Measurements from ENCODE around the gene RGSL1.
A peak's percentile ranks its signal among the peaks of the same experiment; 100 is the strongest.

Gene RGSL1

GRCh38 chr1:182484531-182485257, 34.7 kb downstream of the RGSL1 start:
- H3K4me3 ChIP-seq (ENCODE audit: insufficient read depth, low read length, poor library complexity, severe bottlenecking): no peak overlapping the region
- H3K36me3 ChIP-seq (ENCODE audit: low read length): 0 out of 2 replicates have a peak, but pooled peaks cover 5% of the 10 kb centered on the region
- TF ChIP-seq CTCF (IDR thresholded peaks at IDR 0.05; ENCODE audit: insufficient read depth, low read length, poor library complexity, severe bottlenecking) (peak; percentile 71), EZH2phosphoT487 (conservative IDR thresholded peaks at IDR 0.05; ENCODE audit: low read length) (no peak)
- H4K20me1 ChIP-seq (ENCODE audit: low read depth, low read length): no peaks in the 10 kb centered on the region
- H3K9me3 ChIP-seq (ENCODE audit: insufficient read depth, low read length): 0 out of 2 replicates have a peak, but pooled peaks cover 6% of the 10 kb centered on the region
- H3K79me2 ChIP-seq (ENCODE audit: insufficient read depth, low read length): no peaks in the 10 kb centered on the region
- no peaks in the 10 kb centered on the region for H3F3A ChIP-seq (ENCODE audit: insufficient read depth)
- H3K27ac ChIP-seq (ENCODE audit: low read depth, low read length): 0 out of 2 replicates have a peak overlapping the region, but pooled peaks have one; percentile 2
- H3K9me2 ChIP-seq (replicated peaks; ENCODE audit: insufficient read depth, low read length): no peaks in the 10 kb centered on the region
- no peak overlapping the region for H3K9ac ChIP-seq (ENCODE audit: low read length)
- peak overlapping the region; percentile 66 for H2AFZ ChIP-seq (ENCODE audit: low read depth, low read length, severe bottlenecking)
- H3K27me3 ChIP-seq (ENCODE audit: low read length): no peaks in the 10 kb centered on the region
- H3K4me2 ChIP-seq (ENCODE audit: low read depth, low read length, poor library complexity, severe bottlenecking): peak overlapping the region; percentile 17

- H4K20me1 ChIP-seq (ENCODE audit: low read depth, low read length): no peaks in the 10 kb centered on the region
- H3K27me3 ChIP-seq (ENCODE audit: low read length): no peaks in the 10 kb centered on the region
- no peaks in the 10 kb centered on the region for H3K79me2 ChIP-seq (ENCODE audit: insufficient read depth, low read length)
- H3K9ac ChIP-seq (ENCODE audit: low read length): no peak overlapping the region
- H3F3A ChIP-seq (ENCODE audit: insufficient read depth): no peaks in the 10 kb centered on the region
- 0 out of 2 replicates have a peak, but pooled peaks cover 5% of the 10 kb centered on the region for H3K36me3 ChIP-seq (ENCODE audit: low read length)
- no peak overlapping the region for H3K4me3 ChIP-seq (ENCODE audit: insufficient read depth, low read length, poor library complexity, severe bottlenecking)
- TF ChIP-seq CTCF (IDR thresholded peaks at IDR 0.05; ENCODE audit: insufficient read depth, low read length, poor library complexity, severe bottlenecking): no peak
- no peak for TF ChIP-seq EZH2phosphoT487 (conservative IDR thresholded peaks at IDR 0.05; ENCODE audit: low read length)
- H3K9me3 ChIP-seq (ENCODE audit: insufficient read depth, low read length): 0 out of 2 replicates have a peak, but pooled peaks cover 6% of the 10 kb centered on the region
- no peaks in the 10 kb centered on the region for H3K9me2 ChIP-seq (replicated peaks; ENCODE audit: insufficient read depth, low read length)
- H2AFZ ChIP-seq (ENCODE audit: low read depth, low read length, severe bottlenecking): no peak overlapping the region
- H3K27ac ChIP-seq (ENCODE audit: low read depth, low read length): no peak overlapping the region
- H3K4me2 ChIP-seq (ENCODE audit: low read depth, low read length, poor library complexity, severe bottlenecking): no peak overlapping the region
Observed at GRCh38 chr1:182485861-182486260, 35.9 kb downstream of the RGSL1 start.

- no peaks in the 10 kb centered on the region for H3K9me3 ChIP-seq (ENCODE audit: insufficient read depth, low read length)
- no peaks in the 10 kb centered on the region for H3K79me2 ChIP-seq (ENCODE audit: insufficient read depth, low read length)
- TF ChIP-seq EZH2phosphoT487 (conservative IDR thresholded peaks at IDR 0.05; ENCODE audit: low read length): no peak
- H3K27ac ChIP-seq (ENCODE audit: low read depth, low read length): no peak overlapping the region
- no peaks in the 10 kb centered on the region for H4K20me1 ChIP-seq (ENCODE audit: low read depth, low read length)
- H3K27me3 ChIP-seq (ENCODE audit: low read length): no peaks in the 10 kb centered on the region
- H2AFZ ChIP-seq (ENCODE audit: low read depth, low read length, severe bottlenecking): no peak overlapping the region
- H3K4me3 ChIP-seq (ENCODE audit: insufficient read depth, low read length, poor library complexity, severe bottlenecking): no peak overlapping the region
- H3K36me3 ChIP-seq (ENCODE audit: low read length): no peaks in the 10 kb centered on the region
- H3K4me2 ChIP-seq (ENCODE audit: low read depth, low read length, poor library complexity, severe bottlenecking): no peak overlapping the region
- no peaks in the 10 kb centered on the region for H3F3A ChIP-seq (ENCODE audit: insufficient read depth)
- no peak overlapping the region for H3K9ac ChIP-seq (ENCODE audit: low read length)
- no peaks in the 10 kb centered on the region for H3K9me2 ChIP-seq (replicated peaks; ENCODE audit: insufficient read depth, low read length)
Observed at GRCh38 chr1:182488803-182489202, 38.9 kb downstream of the RGSL1 start.

- H3K9ac ChIP-seq (ENCODE audit: low read length): no peak overlapping the region
- no peaks in the 10 kb centered on the region for H3K9me2 ChIP-seq (replicated peaks; ENCODE audit: insufficient read depth, low read length)
- no peaks in the 10 kb centered on the region for H3K79me2 ChIP-seq (ENCODE audit: insufficient read depth, low read length)
- H3F3A ChIP-seq (ENCODE audit: insufficient read depth): no peaks in the 10 kb centered on the region
- no peaks in the 10 kb centered on the region for H3K9me3 ChIP-seq (ENCODE audit: insufficient read depth, low read length)
- no peaks in the 10 kb centered on the region for H3K36me3 ChIP-seq (ENCODE audit: low read length)
- H2AFZ ChIP-seq (ENCODE audit: low read depth, low read length, severe bottlenecking): no peak overlapping the region
- no peak overlapping the region for H3K4me2 ChIP-seq (ENCODE audit: low read depth, low read length, poor library complexity, severe bottlenecking)
- no peak overlapping the region for H3K27ac ChIP-seq (ENCODE audit: low read depth, low read length)
- TF ChIP-seq CTCF (IDR thresholded peaks at IDR 0.05; ENCODE audit: insufficient read depth, low read length, poor library complexity, severe bottlenecking) (no peak), EZH2phosphoT487 (conservative IDR thresholded peaks at IDR 0.05; ENCODE audit: low read length) (no peak)
- no peak overlapping the region for H3K4me3 ChIP-seq (ENCODE audit: insufficient read depth, low read length, poor library complexity, severe bottlenecking)
- H3K27me3 ChIP-seq (ENCODE audit: low read length): no peaks in the 10 kb centered on the region
- no peaks in the 10 kb centered on the region for H4K20me1 ChIP-seq (ENCODE audit: low read depth, low read length)
Observed at GRCh38 chr1:182493063-182493462, 43.1 kb downstream of the RGSL1 start.
